Memory B cell (primary cell): ENCODE results near the gene POLL.
A peak's percentile ranks its signal among the peaks of the same experiment; 100 is the strongest.

Source experiments
- ATAC-seq: fragments of 150-1000 bp; cut with Tn5 transposase; 2 replicates; pipeline ENCODE4 v1.10.0; 2021; ENCODE audit warnings: low read depth, mild to moderate bottlenecking, moderate library complexity
- DNase-seq, 2 donors: peaks; one replicate each; pipeline ENCODE4 v3.0.0; 2022; ENCODE audit warnings: low spot score in 2 of 2
- H3K27ac Mint-ChIP-seq: one replicate; pipeline ENCODE4 v1.8.0; 2022; ENCODE audit warnings: mild to moderate bottlenecking, moderate library complexity, mixed read lengths
- H3K27me3 Mint-ChIP-seq: one replicate; pipeline ENCODE4 v1.8.0; 2022; ENCODE audit warnings: mixed read lengths
- H3K36me3 Mint-ChIP-seq: one replicate; pipeline ENCODE4 v1.8.0; 2022; ENCODE audit warnings: mild to moderate bottlenecking, mixed read lengths
- H3K4me1 Mint-ChIP-seq: one replicate; pipeline ENCODE4 v1.8.0; 2022; ENCODE audit warnings: mixed read lengths
- H3K4me3 Mint-ChIP-seq: one replicate; pipeline ENCODE4 v1.8.0; 2022; ENCODE audit warnings: mild to moderate bottlenecking, moderate library complexity, mixed read lengths
- H3K9me3 Mint-ChIP-seq: one replicate; pipeline ENCODE4 v1.8.0; 2022; ENCODE audit warnings: mixed read lengths

The POLL gene

GRCh38 chr10:101616415-101617101 lies 28.5 kb upstream of the POLL start:
- ATAC-seq = no peak
- Mint-ChIP-seq H3K4me1 (peaks cover 9% of the 10 kb centered on the region), H3K36me3 (peaks cover 22% of the 10 kb centered on the region), H3K27me3 (no peaks in the 10 kb centered on the region), H3K9me3 (no peaks in the 10 kb centered on the region), H3K4me3 (no peak overlapping the region), H3K27ac (peak overlapping the region; percentile 58)
- no peak for DNase-seq

- H3K36me3 Mint-ChIP-seq = peaks cover 25% of the 10 kb centered on the region
- no peak for DNase-seq
- H3K9me3 Mint-ChIP-seq = no peaks in the 10 kb centered on the region
- no peaks in the 10 kb centered on the region for H3K27me3 Mint-ChIP-seq
- H3K4me1 Mint-ChIP-seq = peaks cover 9% of the 10 kb centered on the region
- no peak overlapping the region for H3K27ac Mint-ChIP-seq
- no peak for ATAC-seq
- no peak overlapping the region for H3K4me3 Mint-ChIP-seq
Observed at GRCh38 chr10:101615525-101616116, 27.6 kb upstream of the POLL start.

GRCh38 chr10:101614663-101615524 lies 26.8 kb upstream of the POLL start:
- no peaks in the 10 kb centered on the region for H3K9me3 Mint-ChIP-seq
- no peak overlapping the region for H3K27ac Mint-ChIP-seq
- H3K4me3 Mint-ChIP-seq = no peak overlapping the region
- H3K27me3 Mint-ChIP-seq = no peaks in the 10 kb centered on the region
- peaks cover 25% of the 10 kb centered on the region for H3K36me3 Mint-ChIP-seq
- peaks cover 9% of the 10 kb centered on the region for H3K4me1 Mint-ChIP-seq
- DNase-seq = no peak
- ATAC-seq = no peak

GRCh38 chr10:101613646-101614045 lies 25.6 kb upstream of the POLL start:
- no peaks in the 10 kb centered on the region for H3K27me3 Mint-ChIP-seq
- H3K36me3 Mint-ChIP-seq = peaks cover 33% of the 10 kb centered on the region
- peaks cover 9% of the 10 kb centered on the region for H3K4me1 Mint-ChIP-seq
- no peak for DNase-seq
- no peak overlapping the region for H3K27ac Mint-ChIP-seq
- no peak overlapping the region for H3K4me3 Mint-ChIP-seq
- ATAC-seq = no peak
- H3K9me3 Mint-ChIP-seq = no peaks in the 10 kb centered on the region

GRCh38 chr10:101612872-101613271 lies 24.8 kb upstream of the POLL start:
- peaks cover 30% of the 10 kb centered on the region for H3K36me3 Mint-ChIP-seq
- no peaks in the 10 kb centered on the region for H3K9me3 Mint-ChIP-seq
- H3K4me3 Mint-ChIP-seq = no peak overlapping the region
- no peak overlapping the region for H3K27ac Mint-ChIP-seq
- H3K4me1 Mint-ChIP-seq = peaks cover 4% of the 10 kb centered on the region
- DNase-seq = no peak
- H3K27me3 Mint-ChIP-seq = no peaks in the 10 kb centered on the region
- ATAC-seq = no peak

- H3K36me3 Mint-ChIP-seq = peaks cover 24% of the 10 kb centered on the region
- H3K27ac Mint-ChIP-seq = peak overlapping the region; percentile 35
- DNase-seq = no peak
- H3K4me3 Mint-ChIP-seq = no peak overlapping the region
- ATAC-seq = no peak
- H3K4me1 Mint-ChIP-seq = no peaks in the 10 kb centered on the region
- no peaks in the 10 kb centered on the region for H3K9me3 Mint-ChIP-seq
- H3K27me3 Mint-ChIP-seq = no peaks in the 10 kb centered on the region
Observed at GRCh38 chr10:101612086-101612485, 24.0 kb upstream of the POLL start.

GRCh38 chr10:101611096-101611905 lies 23.2 kb upstream of the POLL start:
- no peak overlapping the region for H3K4me3 Mint-ChIP-seq
- ATAC-seq = no peak
- peak overlapping the region; percentile 35 for H3K27ac Mint-ChIP-seq
- no peaks in the 10 kb centered on the region for H3K4me1 Mint-ChIP-seq
- no peak for DNase-seq
- no peaks in the 10 kb centered on the region for H3K9me3 Mint-ChIP-seq
- H3K36me3 Mint-ChIP-seq = peaks cover 25% of the 10 kb centered on the region
- H3K27me3 Mint-ChIP-seq = no peaks in the 10 kb centered on the region

GRCh38 chr10:101609481-101609880 lies 21.4 kb upstream of the POLL start:
- H3K4me1 Mint-ChIP-seq = no peaks in the 10 kb centered on the region
- peaks cover 27% of the 10 kb centered on the region for H3K36me3 Mint-ChIP-seq
- H3K27ac Mint-ChIP-seq = no peak overlapping the region
- DNase-seq (no peak), ATAC-seq (no peak)
- H3K9me3 Mint-ChIP-seq = no peaks in the 10 kb centered on the region
- H3K4me3 Mint-ChIP-seq = no peak overlapping the region
- H3K27me3 Mint-ChIP-seq = no peaks in the 10 kb centered on the region

- peak overlapping the region; percentile 67 for H3K27ac Mint-ChIP-seq
Observed at GRCh38 chr10:101607124-101607523, 19.1 kb upstream of the POLL start.

GRCh38 chr10:101602761-101603398 lies 14.8 kb upstream of the POLL start:
- H3K9me3 Mint-ChIP-seq = no peaks in the 10 kb centered on the region
- H3K27ac Mint-ChIP-seq = no peak overlapping the region

More at GRCh38 chr10:101607124-101607523, 19.1 kb upstream of the POLL start:
- H3K9me3 Mint-ChIP-seq = no peaks in the 10 kb centered on the region
- H3K36me3 Mint-ChIP-seq = peaks cover 28% of the 10 kb centered on the region
- no peak overlapping the region for H3K4me3 Mint-ChIP-seq
- H3K4me1 Mint-ChIP-seq = no peaks in the 10 kb centered on the region
- DNase-seq (no peak), ATAC-seq (no peak)
- H3K27me3 Mint-ChIP-seq = no peaks in the 10 kb centered on the region

GRCh38 chr10:101601541-101601940 lies 13.5 kb upstream of the POLL start:
- peaks cover 13% of the 10 kb centered on the region for H3K36me3 Mint-ChIP-seq
- H3K4me1 Mint-ChIP-seq = no peaks in the 10 kb centered on the region
- H3K27me3 Mint-ChIP-seq = no peaks in the 10 kb centered on the region
- H3K9me3 Mint-ChIP-seq = no peaks in the 10 kb centered on the region
- H3K27ac Mint-ChIP-seq = no peak overlapping the region
- H3K4me3 Mint-ChIP-seq = no peak overlapping the region
- DNase-seq (no peak), ATAC-seq (no peak)

More at GRCh38 chr10:101602761-101603398, 14.8 kb upstream of the POLL start:
- Mint-ChIP-seq H3K27me3 (no peaks in the 10 kb centered on the region), H3K36me3 (peaks cover 13% of the 10 kb centered on the region), H3K4me1 (no peaks in the 10 kb centered on the region), H3K4me3 (no peak overlapping the region)
- DNase-seq = peak; percentile 45 to 54
- peak; percentile 81 for ATAC-seq

GRCh38 chr10:101597091-101597900 lies 9.2 kb upstream of the POLL start:
- Mint-ChIP-seq H3K9me3 (no peaks in the 10 kb centered on the region), H3K4me1 (peaks cover 2% of the 10 kb centered on the region), H3K27ac (no peak overlapping the region), H3K27me3 (no peaks in the 10 kb centered on the region), H3K4me3 (no peak overlapping the region), H3K36me3 (peaks cover 3% of the 10 kb centered on the region)
- ATAC-seq (no peak), DNase-seq (no peak)
